Spleen (tissue), 7 donors: ENCODE results near the gene TBCB.

Experiments
- POLR2AphosphoS5 ChIP-seq, 3 donors: sonication (generic); formaldehyde crosslinking; IDR thresholded peaks; one replicate each; pipeline ENCODE4 v1.5.1; 2017; ENCODE audit warnings: antibody characterized with exemption in 3 of 3
- TF ChIP-seq, protein P1 (sequence below), 11 experiments: fragments of 200-600 bp in 7 of 11; fragments of 450-650 bp in 4 of 11; sonication (generic) in 4 of 11; IDR thresholded peaks in 8 of 11; conservative IDR thresholded peaks in 3 of 11; 1 replicate in 7 of 11; 2 replicates in 4 of 11; pipeline versions ENCODE4 v1.4.0 to v1.8.0; 2016 to 2021; ENCODE audit warnings: antibody characterized with exemption in 11 of 11, inconsistent platforms in 4 of 11, mild to moderate bottlenecking in 1 of 11
- donor health status: DM: no; HTN: no; CAD: no; lungs with moderate emphysema.
- donor health status: DM: no; HTN: no; CAD: no.
- donor health status: DM: no; HTN: no; CAD: no.

DNA sequence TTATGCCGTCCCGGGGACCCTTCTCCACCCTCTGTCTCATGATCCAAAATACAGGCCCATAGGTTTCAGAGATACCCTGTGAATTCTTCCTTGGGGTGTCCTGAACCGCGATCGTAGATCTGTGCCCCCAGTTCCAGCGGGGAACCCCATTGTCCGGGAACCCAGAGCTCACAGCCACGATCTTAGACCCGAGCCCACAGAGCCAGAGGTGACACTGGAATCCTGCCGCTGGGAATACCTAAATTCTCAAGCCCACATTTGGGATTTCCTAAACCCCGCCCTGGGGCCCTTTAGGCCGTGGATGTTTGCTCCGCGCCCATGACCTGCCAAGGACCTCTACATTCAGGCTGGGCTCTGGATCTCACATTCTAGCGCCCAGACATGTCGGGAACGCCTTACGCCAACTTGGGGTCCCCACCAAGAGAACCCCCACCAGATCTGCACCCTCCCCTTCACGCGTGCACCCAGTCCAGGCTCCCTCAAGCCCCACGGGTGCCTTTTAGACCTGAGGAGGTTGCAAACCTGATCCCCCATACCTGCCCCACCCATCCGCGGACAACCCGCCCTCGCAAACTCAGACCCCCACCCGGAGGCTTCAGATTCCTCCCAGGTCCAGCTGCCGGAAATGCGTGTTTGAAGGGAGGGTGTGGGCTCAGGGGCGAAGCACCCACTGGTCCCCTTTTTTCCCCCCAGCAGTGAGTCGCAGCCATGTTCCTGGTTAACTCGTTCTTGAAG, 25.2 kb downstream of the TBCB start:
- TF ChIP-seq, protein P1, sequence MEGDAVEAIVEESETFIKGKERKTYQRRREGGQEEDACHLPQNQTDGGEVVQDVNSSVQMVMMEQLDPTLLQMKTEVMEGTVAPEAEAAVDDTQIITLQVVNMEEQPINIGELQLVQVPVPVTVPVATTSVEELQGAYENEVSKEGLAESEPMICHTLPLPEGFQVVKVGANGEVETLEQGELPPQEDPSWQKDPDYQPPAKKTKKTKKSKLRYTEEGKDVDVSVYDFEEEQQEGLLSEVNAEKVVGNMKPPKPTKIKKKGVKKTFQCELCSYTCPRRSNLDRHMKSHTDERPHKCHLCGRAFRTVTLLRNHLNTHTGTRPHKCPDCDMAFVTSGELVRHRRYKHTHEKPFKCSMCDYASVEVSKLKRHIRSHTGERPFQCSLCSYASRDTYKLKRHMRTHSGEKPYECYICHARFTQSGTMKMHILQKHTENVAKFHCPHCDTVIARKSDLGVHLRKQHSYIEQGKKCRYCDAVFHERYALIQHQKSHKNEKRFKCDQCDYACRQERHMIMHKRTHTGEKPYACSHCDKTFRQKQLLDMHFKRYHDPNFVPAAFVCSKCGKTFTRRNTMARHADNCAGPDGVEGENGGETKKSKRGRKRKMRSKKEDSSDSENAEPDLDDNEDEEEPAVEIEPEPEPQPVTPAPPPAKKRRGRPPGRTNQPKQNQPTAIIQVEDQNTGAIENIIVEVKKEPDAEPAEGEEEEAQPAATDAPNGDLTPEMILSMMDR (IDR thresholded peaks at IDR 0.05 in 8 of 11, conservative IDR thresholded peaks at IDR 0.05 in 3 of 11) = no peak
- no peak for TF ChIP-seq POLR2AphosphoS5 (IDR thresholded peaks at IDR 0.05)
